Erythroblast (primary cell): Measurements from ENCODE around the gene SLPI.

Experiments used
- GATA1 ChIP-seq: IDR thresholded peaks from 2 replicates; pipeline ENCODE4 v1.6.1; 2011; ENCODE audit warnings: low read depth, mild to moderate bottlenecking, control low read depth, low read length, moderate library complexity
- POLR2A ChIP-seq: IDR thresholded peaks from 2 replicates; pipeline ENCODE4 v1.6.1; 2011; ENCODE audit warnings: mild to moderate bottlenecking, low read length

- TF ChIP-seq POLR2A, result no peak
- TF ChIP-seq GATA1, result no peak
These were observed 42.5 kb downstream of the SLPI start for GRCh38 chr20:45211569-45212474.
